Liver (tissue), 9 donors: ENCODE measurements around the gene SPAG16. TPM values are rescaled to one million over a fixed set of nuclear protein-coding genes. Genes with fewer than 3 reads are reported as not detected.

Source experiments
- DNase-seq: peaks from one replicate; pipeline ENCODE4 v3.0.0-alpha.2; 2017; ENCODE audit warnings: low spot score
- H3K27ac ChIP-seq, 2 donors: one replicate each; pipeline ENCODE4 v1.7.0; 2013; ENCODE audit warnings: inconsistent platforms in 2 of 2, low read length in 2 of 2, control low read depth in 1 of 2, low read depth in 1 of 2, mild to moderate bottlenecking in 1 of 2
- H3K27me3 ChIP-seq, 4 donors: one replicate each; pipeline versions ENCODE4 v1.6.1 to v1.7.0; 2013; ENCODE audit warnings: low read length in 3 of 4, inconsistent platforms in 1 of 4, mild to moderate bottlenecking in 1 of 4, moderate library complexity in 1 of 4; ENCODE audit not compliant: control insufficient read depth in 4 of 4, insufficient read depth in 4 of 4
- H3K36me3 ChIP-seq, 4 donors: one replicate each; pipeline versions ENCODE4 v1.6.1 to v1.7.0; 2013; ENCODE audit warnings: low read length in 3 of 4, mild to moderate bottlenecking in 3 of 4, low read depth in 1 of 4, moderate library complexity in 1 of 4; ENCODE audit not compliant: control insufficient read depth in 4 of 4, insufficient read depth in 3 of 4
- H3K4me1 ChIP-seq, 4 donors: one replicate each; pipeline versions ENCODE4 v1.6.1 to v1.7.0; 2013; ENCODE audit warnings: low read length in 3 of 4, mild to moderate bottlenecking in 3 of 4, moderate library complexity in 1 of 4; ENCODE audit not compliant: control insufficient read depth in 4 of 4, insufficient read depth in 4 of 4
- H3K4me3 ChIP-seq, 3 donors: one replicate each; pipeline versions ENCODE4 v1.6.1 to v1.7.0; 2013; ENCODE audit warnings: low read length in 3 of 3, control low read depth in 1 of 3, low read depth in 1 of 3, mild to moderate bottlenecking in 1 of 3
- H3K9ac ChIP-seq, 2 donors: one replicate each; pipeline ENCODE4 v1.7.0; 2013; ENCODE audit warnings: low read length in 2 of 2, mild to moderate bottlenecking in 2 of 2, moderate library complexity in 2 of 2, control low read depth in 1 of 2, low read depth in 1 of 2
- H3K9me3 ChIP-seq, 4 donors: one replicate each; pipeline versions ENCODE4 v1.6.1 to v1.7.0; 2013; ENCODE audit warnings: low read length in 3 of 4; ENCODE audit not compliant: control insufficient read depth in 4 of 4
- ATF3 ChIP-seq: IDR thresholded peaks from 2 replicates; pipeline ENCODE4 v1.6.1; 2016; ENCODE audit warnings: antibody characterized with exemption
- CTCF ChIP-seq: fragments of 150-350 bp; IDR thresholded peaks from 2 replicates; pipeline ENCODE4 v1.5.1; 2017; ENCODE audit warnings: improper control_type of control experiment, low read depth, low read length; ENCODE audit not compliant: missing input control
- EGR1 ChIP-seq, 2 donors: IDR thresholded peaks; 2 replicates each; pipeline ENCODE4 v1.6.1; 2016 to 2018; ENCODE audit warnings: antibody characterized with exemption in 2 of 2, low read depth in 2 of 2
- FOXA1 ChIP-seq: IDR thresholded peaks from 2 replicates; pipeline ENCODE4 v1.6.1; 2016; ENCODE audit warnings: antibody characterized with exemption
- FOXA2 ChIP-seq: IDR thresholded peaks from 2 replicates; pipeline ENCODE4 v1.6.1; 2016; ENCODE audit warnings: antibody characterized with exemption
- HNF4A ChIP-seq, 2 donors: conservative IDR thresholded peaks; 2 replicates each; pipeline ENCODE4 v1.6.1; 2016; ENCODE audit warnings: antibody characterized with exemption in 2 of 2, mild to moderate bottlenecking in 2 of 2
- HNF4G ChIP-seq: IDR thresholded peaks from 2 replicates; pipeline ENCODE4 v1.6.1; 2016; ENCODE audit warnings: antibody characterized with exemption
- MAX ChIP-seq: IDR thresholded peaks from 2 replicates; pipeline ENCODE4 v1.6.1; 2016; ENCODE audit warnings: antibody characterized with exemption
- NR2F2 ChIP-seq: IDR thresholded peaks from 2 replicates; pipeline ENCODE4 v1.6.1; 2016; ENCODE audit warnings: antibody characterized with exemption
- REST ChIP-seq: IDR thresholded peaks from 2 replicates; pipeline ENCODE4 v1.6.1; 2016; ENCODE audit warnings: antibody characterized with exemption, mild to moderate bottlenecking
- RXRA ChIP-seq, 2 donors: IDR thresholded peaks; 2 replicates each; pipeline ENCODE4 v1.6.1; 2017 to 2018; ENCODE audit warnings: antibody characterized with exemption in 2 of 2, mild to moderate bottlenecking in 1 of 2
- TAF1 ChIP-seq: conservative IDR thresholded peaks from 2 replicates; pipeline ENCODE4 v1.6.1; 2016; ENCODE audit warnings: antibody characterized with exemption, mild to moderate bottlenecking
- YY1 ChIP-seq: IDR thresholded peaks from 2 replicates; pipeline ENCODE4 v1.6.1; 2016; ENCODE audit warnings: antibody characterized with exemption, mild to moderate bottlenecking
- ZBTB33 ChIP-seq: IDR thresholded peaks from 2 replicates; pipeline ENCODE4 v1.6.1; 2016; ENCODE audit warnings: antibody characterized with exemption
- WGBS: extraction: QIAGEN DNeasy Blood & Tissue Kit; methylation state at CpG from one replicate; pipeline ENCODE4 v1.1.7; 2013; 5-methylcytosine and 5-hydroxymethylcytosine counted together
- polyA plus RNA-seq, 2 donors: library from polyadenylated mRNA; stranded (reverse) in 1 of 2; unstranded in 1 of 2; fragments of 200-250 nt in 1 of 2; fragments of >200 nt in 1 of 2; fragmentation: Nextera tagmentation in 1 of 2; extraction: Ambion mirVana in 1 of 2; gene quantifications; one replicate each; pipeline versions ENCODE4 v1.2.1 to v1.2.3, GENCODE V29; 2013 to 2015
- total RNA-seq, 2 donors: library from RNA; depleted of rRNA; stranded (reverse); fragments of >200 nt; gene quantifications; one replicate each; pipeline ENCODE4 v1.2.3, GENCODE V29; 2014
- donor health status: healthy.
- donor health status: healthy.
- donor health status: healthy.
- donor health status: healthy.
- donor health status: healthy.

Gene SPAG16
- total and polyA plus RNA-seq, 4 donors: 6.4 to 12.7 (median 11.4) TPM

GRCh38 chr2:213885485-213885884 is 601.2 kb downstream of the SPAG16 start:
- Histone ChIP-seq H3K4me3 (no peak overlapping the region), H3K9me3 (no peaks in the 10 kb centered on the region), H3K27me3 (no peaks in the 10 kb centered on the region), H3K4me1 (no peaks in the 10 kb centered on the region), H3K9ac (no peak overlapping the region), H3K36me3 (no peaks in the 10 kb centered on the region), H3K27ac (no peak overlapping the region)
- no peak for TF ChIP-seq ZBTB33
- TF ChIP-seq FOXA2: no peak
- no peak for TF ChIP-seq REST
- TF ChIP-seq MAX: no peak
- TF ChIP-seq NR2F2: no peak
- TF ChIP-seq RXRA (IDR thresholded peaks at IDR 0.05): no peak
- no peak for TF ChIP-seq HNF4A (conservative IDR thresholded peaks at IDR 0.05)
- TF ChIP-seq CTCF: no peak
- TF ChIP-seq ATF3: no peak
- no peak for TF ChIP-seq EGR1 (IDR thresholded peaks at IDR 0.05; ENCODE audit: low read depth in 2 of 2)
- no peak for TF ChIP-seq YY1
- no peak for TF ChIP-seq FOXA1
- WGBS: 40% methylated on average over 3 of the region's 3 CpGs
- no peak for DNase-seq

- H3K27me3 ChIP-seq: no peaks in the 10 kb centered on the region
- no peak overlapping the region for H3K9ac ChIP-seq
- no peaks in the 10 kb centered on the region for H3K36me3 ChIP-seq
- H3K4me1 ChIP-seq: no peaks in the 10 kb centered on the region
- no peak overlapping the region for H3K4me3 ChIP-seq
- H3K9me3 ChIP-seq: no peaks in the 10 kb centered on the region
- H3K27ac ChIP-seq: no peak overlapping the region
- no peak for DNase-seq
- 0% methylated on average over 1 of the region's 1 CpG for WGBS
- no peak for TF ChIP-seq EGR1 (IDR thresholded peaks at IDR 0.05; ENCODE audit: low read depth in 2 of 2)
- TF ChIP-seq FOXA1: no peak
- TF ChIP-seq TAF1: no peak
- TF ChIP-seq CTCF: no peak
- no peak for TF ChIP-seq YY1
- no peak for TF ChIP-seq RXRA (IDR thresholded peaks at IDR 0.05)
- TF ChIP-seq ZBTB33: no peak
- no peak for TF ChIP-seq HNF4A (conservative IDR thresholded peaks at IDR 0.05)
- no peak for TF ChIP-seq HNF4G
- no peak for TF ChIP-seq FOXA2
- no peak for TF ChIP-seq MAX
- no peak for TF ChIP-seq ATF3
These were observed 630.2 kb downstream of the SPAG16 start for GRCh38 chr2:213914510-213914909.
